ENCODE measurements around the gene HINFP.
"Not testable (repeated sequence)": the region's sequence is repeated elsewhere in the genome, so short reads cannot be mapped to it uniquely, and the experiment has no call there.

Gene HINFP

GRCh38 chr11:119117004-119117706, 4.2 kb upstream of the HINFP start:
- DNase-seq (ENCODE audit: low read depth), result no peak

GRCh38 chr11:119118227-119118626, 3.2 kb upstream of the HINFP start:
- DNase-seq (ENCODE audit: low read depth), result no peak

GRCh38 chr11:119118946-119119345, 2.4 kb upstream of the HINFP start:
- no peak for DNase-seq (ENCODE audit: low read depth)

- DNase-seq (ENCODE audit: low read depth), result no peak
Measured at GRCh38 chr11:119120639-119121007, 757 bp upstream of the HINFP start.

GRCh38 chr11:119121811-119122124, 388 bp downstream of the HINFP start:
- no peak for DNase-seq (ENCODE audit: low read depth)

- DNase-seq (ENCODE audit: low read depth), result no peak
Measured at GRCh38 chr11:119125821-119126220, 4.4 kb downstream of the HINFP start.

- DNase-seq (ENCODE audit: low read depth), result no peak
Measured at GRCh38 chr11:119126675-119127268, 5.4 kb downstream of the HINFP start.

- DNase-seq (ENCODE audit: low read depth), result no peak
Measured at GRCh38 chr11:119130662-119131061, 9.3 kb downstream of the HINFP start.

GRCh38 chr11:119134389-119134978, 13.1 kb downstream of the HINFP start:
- DNase-seq (ENCODE audit: low read depth), result no peak

GRCh38 chr11:119139276-119139675, 17.9 kb downstream of the HINFP start:
- DNase-seq (ENCODE audit: low read depth), result not testable (repeated sequence)

GRCh38 chr11:119144825-119145486, 23.6 kb downstream of the HINFP start:
- DNase-seq (ENCODE audit: low read depth), result no peak

- DNase-seq (ENCODE audit: low read depth), result no peak
Measured at GRCh38 chr11:119145551-119145950, 24.2 kb downstream of the HINFP start.

GRCh38 chr11:119147604-119148333, 26.4 kb downstream of the HINFP start:
- DNase-seq (ENCODE audit: low read depth), result no peak

GRCh38 chr11:119148720-119149017, 27.3 kb downstream of the HINFP start:
- no peak for DNase-seq (ENCODE audit: low read depth)

- no peak for DNase-seq (ENCODE audit: low read depth)
Measured at GRCh38 chr11:119149018-119149785, 27.8 kb downstream of the HINFP start, which contains the start of gene ABCG4. TSS of gene ABCG4 (plus strand) at chr11:119149052. CDS start at chr11:119149966, 914 bp downstream.

- no peak for DNase-seq (ENCODE audit: low read depth)
Measured at GRCh38 chr11:119149786-119150275, 28.5 kb downstream of the HINFP start.

- no peak for DNase-seq (ENCODE audit: low read depth)
Measured at GRCh38 chr11:119152043-119152442, 30.7 kb downstream of the HINFP start.

- DNase-seq (ENCODE audit: low read depth), result no peak
Measured at GRCh38 chr11:119152604-119153003, 31.2 kb downstream of the HINFP start.

GRCh38 chr11:119153049-119153818, 31.9 kb downstream of the HINFP start:
- no peak for DNase-seq (ENCODE audit: low read depth)

- DNase-seq (ENCODE audit: low read depth), result no peak
Measured at GRCh38 chr11:119154178-119154577, 32.8 kb downstream of the HINFP start.

Data from stimulated activated CD8-positive, alpha-beta memory T cell treated with anti-CD3 and anti-CD28 coated beads, Interleukin-4, amount 100 ng/mL, for 24 hours (primary cell).